OCI-M2 (cell line): Measurements from ENCODE around the gene NKAIN4.
"Not testable (repeated sequence)": the region's sequence is repeated elsewhere in the genome, so short reads cannot be mapped to it uniquely, and the experiment has no call there.

Experiments used
- DNase-seq: peaks from one replicate; lab custom pipeline; 2025; ENCODE audit not compliant: unreplicated experiment; lab: John Stamatoyannopoulos, UW

Gene NKAIN4

GRCh38 chr20:63238514-63239125, 15.6 kb downstream of the NKAIN4 start:
- DNase-seq: no peak

DNA sequence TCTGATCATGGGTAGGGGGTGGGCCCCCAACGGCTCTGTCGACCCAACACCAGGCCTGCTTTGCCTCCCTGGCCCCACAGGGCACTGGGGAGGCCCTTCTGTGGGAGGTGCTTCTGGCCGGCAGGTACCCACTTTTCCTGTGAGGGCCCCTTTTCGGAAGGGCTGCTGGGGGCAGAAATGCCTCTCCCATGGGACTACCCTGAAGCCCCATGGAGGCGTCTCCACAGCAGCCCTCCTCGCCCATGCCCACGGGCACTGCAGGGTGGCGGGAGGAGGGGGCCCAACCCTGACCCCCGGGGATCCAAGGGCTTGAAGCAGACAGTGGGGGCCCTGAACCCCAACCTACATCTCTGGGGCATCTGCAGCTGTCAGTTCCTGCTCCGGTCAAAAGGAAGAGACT, 16.2 kb downstream of the NKAIN4 start:
- no peak for DNase-seq

GRCh38 chr20:63236116-63236837, 18.0 kb downstream of the NKAIN4 start:
- no peak for DNase-seq

DNA sequence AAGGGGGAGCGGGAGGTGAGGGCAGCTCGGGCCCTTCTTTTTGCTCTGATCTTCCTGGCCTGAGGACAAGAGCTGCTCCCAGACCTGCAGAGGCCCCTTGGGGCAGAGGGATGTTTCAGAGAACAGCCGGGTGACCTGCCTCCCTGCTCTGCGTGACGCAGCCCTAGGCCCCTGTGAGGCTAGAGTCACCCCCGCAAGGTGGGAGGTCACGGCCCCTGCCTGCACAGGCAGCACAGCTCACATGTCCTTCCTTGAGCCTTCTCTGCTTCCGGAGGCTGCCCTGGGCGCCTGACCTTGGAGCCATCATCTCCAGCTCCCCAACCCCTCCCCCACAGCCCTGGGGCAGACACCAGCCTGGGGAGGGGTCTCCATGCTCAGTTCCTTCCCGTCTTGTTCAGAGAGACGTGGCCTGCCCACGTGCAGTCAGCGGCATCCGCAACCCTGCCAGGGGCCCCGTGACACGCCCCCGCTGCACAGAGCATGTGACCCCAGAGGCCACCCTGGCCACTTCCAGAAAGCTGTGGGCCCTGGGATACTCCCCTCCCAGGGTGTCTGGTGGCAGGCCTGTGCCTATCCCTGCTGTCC, 18.8 kb downstream of the NKAIN4 start, which contains the start of gene BIRC7:
Gene BIRC7, plus strand, starts transcription at position 507 of the 585 bp plus-strand sequence. CDS start 192 bp downstream, outside the sequence.
- no peak for DNase-seq

- DNase-seq: no peak
These were observed 19.4 kb downstream of the NKAIN4 start for GRCh38 chr20:63234693-63235398.

DNA sequence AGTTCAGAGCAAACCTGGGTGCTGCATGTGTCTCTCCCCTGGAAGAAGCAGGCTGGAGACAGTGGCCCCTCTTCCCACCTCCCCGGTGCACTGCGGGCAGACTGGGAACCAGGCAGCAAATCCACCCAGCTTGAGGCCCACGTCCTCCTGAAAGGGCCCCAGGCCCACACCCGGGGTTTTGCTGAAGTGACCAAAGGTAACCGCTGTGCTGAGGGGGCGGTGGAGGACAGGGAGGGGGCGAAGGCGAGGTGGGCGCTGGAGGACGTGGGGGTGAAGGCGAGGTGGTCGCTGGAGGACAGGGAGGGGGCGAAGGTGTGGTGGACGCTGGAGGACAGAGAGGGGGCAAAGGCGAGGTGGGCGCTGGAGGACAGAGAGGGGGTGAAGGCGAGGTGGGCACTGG, 20.3 kb downstream of the NKAIN4 start:
- no peak for DNase-seq

DNA sequence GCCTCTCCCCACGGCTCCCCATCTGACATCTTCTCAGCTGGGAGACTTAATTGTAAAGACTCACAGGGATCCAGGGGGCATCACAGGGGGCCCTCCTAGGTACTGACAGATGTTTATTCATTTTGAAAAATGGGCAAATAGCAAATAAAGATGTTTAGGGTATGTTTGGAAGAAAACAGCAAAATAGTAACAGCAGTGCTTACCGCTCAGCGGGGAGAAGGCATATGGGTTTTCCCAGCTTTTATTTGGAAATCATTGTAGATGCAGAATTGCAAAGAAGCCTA, 21.3 kb downstream of the NKAIN4 start:
- DNase-seq: no peak

DNA sequence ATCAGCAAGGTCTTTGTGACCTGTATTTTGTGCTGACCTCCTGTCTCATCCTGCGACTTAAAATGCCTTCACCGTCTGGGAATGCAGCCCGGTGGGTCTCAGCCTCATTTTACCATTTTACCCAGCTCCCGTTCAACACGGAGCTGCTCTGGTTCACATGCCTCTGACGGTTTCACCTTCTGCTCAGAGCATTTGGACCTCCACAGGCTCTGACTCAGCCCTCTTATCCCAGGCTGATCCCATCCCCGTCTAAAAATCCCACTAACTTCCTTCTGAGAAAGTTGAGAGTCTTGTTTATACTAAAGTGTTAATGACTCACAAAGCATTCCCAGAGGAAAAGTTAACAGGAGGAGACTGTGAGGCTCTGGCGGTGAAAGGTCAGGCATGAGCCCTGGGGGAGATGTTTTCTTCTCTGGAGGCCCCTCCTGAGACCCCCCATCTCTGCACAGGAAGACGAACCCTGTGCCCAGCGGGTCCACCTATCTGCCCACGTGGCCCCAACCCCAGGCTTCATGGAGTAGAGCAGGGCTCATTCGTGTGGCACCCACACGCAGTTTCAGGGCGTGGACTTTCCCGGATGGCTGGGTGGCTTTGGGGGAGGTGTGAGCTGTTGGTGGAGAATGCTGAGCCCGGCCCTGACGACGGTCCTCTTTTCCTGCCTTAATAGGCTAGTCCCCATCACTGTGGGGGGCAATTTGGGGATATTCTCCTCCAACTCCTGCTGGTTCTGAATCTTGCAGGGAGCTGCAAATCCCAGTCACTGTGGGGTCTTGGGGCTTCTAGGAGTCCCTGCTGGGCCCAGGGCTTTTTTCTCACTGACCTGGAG, 21.8 kb downstream of the NKAIN4 start:
- no peak for DNase-seq

DNA sequence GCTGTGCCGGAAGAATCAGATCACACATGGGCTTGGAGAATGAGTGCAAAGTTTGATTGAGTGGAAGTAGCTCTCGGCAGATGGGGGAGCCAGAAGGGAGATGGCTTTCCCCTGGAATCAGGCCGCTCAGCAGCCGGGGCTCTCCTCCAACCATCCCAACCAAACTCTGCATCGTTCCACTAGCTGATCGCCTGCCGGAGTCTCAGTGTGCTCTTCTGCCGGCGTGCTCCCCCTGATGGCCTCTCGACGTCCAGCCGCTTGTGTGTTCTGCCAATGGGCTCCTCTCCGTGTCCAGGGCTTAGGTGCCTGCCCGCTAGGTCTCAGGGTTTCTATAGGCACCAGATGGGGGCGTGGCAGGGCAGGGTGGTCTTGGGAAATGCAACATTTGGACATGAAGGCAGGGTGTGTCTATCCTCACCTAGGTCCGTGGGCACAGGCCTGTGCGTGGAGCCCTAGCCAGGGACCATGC, 23.4 kb downstream of the NKAIN4 start:
- DNase-seq: no peak

GRCh38 chr20:63228806-63229205, 25.5 kb downstream of the NKAIN4 start:
- DNase-seq: no peak

DNA sequence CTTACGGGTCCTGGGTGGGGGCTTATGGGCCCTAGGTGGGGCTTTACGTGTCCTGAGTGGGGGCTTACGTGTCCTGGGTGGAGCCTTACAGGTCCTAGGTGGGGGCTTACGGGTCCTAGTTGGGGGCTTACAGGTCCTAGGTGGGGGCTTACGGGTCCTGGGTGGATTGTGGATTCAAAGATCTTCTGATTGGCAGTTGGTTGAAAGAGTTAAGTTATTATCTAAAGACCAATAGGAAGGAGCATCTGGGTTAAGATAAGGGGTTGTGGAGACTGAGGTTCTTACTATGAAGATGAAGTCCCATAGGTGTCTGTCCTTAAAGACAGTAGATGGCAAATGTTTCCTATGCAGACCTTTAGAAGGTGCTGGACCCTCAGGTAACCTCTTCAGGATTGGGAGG, 27.0 kb downstream of the NKAIN4 start:
- DNase-seq: no peak

DNA sequence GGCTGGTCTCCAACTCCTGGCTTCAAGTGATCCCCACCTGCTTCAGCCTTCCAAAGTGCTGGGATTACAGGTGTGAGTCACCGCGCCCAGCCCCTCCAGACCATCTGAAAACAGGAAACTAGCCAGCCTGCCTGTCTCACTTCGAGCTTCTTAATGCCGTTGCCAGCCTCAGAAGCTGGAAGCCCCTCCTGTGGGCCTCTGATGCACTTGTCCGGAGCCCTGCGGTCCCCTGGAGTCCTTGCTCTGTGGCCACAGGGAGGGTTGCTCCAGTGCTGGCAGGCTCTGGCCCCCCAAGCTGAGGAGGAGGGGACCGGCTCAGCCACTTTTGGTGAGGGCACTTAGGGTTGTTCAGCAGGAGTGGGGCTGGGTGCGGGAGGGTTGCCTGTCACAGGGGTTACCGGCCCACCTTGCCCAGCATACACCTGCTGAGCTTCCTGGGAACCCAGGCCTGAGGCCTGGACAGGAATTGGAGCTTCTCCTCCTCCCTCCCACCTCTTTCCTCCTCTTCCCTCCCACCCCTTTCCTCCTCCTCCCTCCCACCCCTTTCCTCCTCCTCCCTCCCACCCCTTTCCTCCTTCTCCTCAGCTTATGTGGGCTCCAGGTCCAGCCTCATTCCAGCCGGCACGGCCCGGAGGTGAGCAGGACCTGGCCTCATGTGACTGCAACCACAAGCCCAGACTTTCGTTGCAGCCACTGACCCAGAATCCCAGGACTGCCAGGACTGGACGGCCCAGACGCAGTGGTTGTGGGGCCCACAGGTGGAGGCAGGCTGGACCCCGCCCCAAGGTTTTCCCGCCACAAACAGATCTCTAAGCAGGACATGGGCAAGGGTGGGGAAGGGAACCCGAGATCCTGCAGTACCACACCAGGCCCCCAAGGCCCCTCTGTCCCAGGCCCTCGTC, 28.0 kb downstream of the NKAIN4 start:
- no peak for DNase-seq

DNA sequence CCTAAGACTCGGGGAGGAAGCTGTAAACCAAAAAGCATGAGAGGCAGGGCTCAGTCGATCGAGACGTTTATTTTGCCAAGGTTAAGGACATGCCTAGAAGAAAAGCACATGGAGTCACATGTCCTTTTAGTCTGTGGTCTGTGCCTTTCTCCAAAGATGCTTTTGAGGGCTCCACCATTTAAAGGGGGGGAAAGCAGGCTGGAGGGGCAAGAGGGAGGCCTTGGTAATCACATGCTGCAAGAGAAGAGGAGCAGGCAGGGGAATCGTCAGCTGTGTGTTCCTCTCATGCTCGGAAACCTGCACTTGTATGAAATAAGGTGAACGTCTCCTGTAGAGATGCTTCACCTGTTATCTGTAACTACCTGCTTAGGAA, 29.2 kb downstream of the NKAIN4 start:
- DNase-seq: no peak

- DNase-seq: no peak
These were observed 29.7 kb downstream of the NKAIN4 start for GRCh38 chr20:63224412-63225081.

DNA sequence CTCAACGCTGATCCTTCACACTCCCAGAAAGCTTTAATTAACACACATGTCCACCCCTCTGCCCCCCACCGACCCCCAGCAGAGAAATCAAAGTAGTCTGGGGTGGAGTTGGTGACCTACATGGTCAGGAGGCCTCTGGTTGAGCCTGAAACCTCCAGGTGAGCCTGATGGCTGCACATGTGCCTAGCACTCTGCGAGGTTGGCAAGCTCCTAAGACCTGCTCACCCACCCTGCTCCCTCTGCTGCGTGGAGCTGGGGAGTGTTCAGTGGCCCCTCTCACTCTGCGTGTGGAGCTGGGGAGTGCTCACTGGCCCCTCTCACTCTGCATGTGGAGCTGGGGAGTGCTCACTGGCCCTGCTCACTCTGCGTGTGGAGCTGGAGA, 30.4 kb downstream of the NKAIN4 start:
- DNase-seq: no peak

- DNase-seq: no peak
These were observed 31.0 kb downstream of the NKAIN4 start for GRCh38 chr20:63223121-63223825.

DNA sequence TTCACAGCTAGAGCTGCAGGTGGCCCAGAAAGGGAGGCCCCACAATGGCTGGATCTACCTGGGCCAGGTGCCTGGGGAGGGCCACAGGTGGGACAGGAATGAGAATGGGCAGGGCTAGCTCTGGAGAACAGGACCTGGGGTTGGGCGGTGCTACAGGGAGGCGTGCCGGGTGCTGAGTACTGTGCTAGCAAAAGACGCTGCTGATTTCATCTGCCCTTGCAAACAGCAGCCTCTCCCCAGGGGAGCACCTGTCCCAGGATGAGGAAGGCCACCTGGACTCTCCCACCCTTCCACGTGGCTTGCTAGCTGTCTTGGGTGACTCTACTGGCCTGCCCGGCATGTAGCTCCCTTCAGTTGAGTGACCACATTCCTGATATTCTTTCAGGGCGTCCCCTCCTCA, 31.7 kb downstream of the NKAIN4 start:
- DNase-seq: no peak

DNA sequence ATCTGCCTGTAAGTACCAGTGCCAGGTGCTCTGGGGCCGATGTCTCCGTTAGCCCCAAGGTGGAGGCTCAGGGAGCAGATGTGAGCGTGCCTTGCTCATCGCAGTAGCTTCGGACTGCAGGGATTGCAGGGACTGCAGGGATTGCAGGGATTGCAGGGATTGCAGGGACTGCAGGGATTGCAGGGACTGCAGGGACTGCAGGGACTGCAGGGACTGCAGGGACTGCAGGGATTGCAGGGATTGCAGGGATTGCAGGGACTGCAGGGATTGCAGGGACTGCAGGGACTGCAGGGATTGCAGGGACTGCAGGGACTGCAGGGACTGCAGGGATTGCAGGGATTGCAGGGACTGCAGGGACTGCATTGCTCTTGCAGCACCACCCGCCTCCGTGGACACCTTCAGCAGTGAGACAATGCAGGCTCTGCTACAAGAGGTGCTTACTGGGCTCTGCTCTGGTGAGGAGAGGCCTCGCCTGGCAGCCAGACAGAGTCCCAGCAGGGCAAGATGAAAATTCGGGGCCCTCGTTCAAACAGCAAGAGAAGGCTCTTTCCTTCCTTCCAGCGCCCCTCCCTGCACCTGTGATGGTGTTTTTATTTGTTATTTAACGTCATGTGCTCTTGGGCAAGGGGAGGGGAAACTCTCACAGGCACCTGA, 32.7 kb downstream of the NKAIN4 start:
- not testable (repeated sequence) for DNase-seq
